Keratinocyte (primary cell): ENCODE measurements around the gene ARL17A. TPM values are rescaled to one million over a fixed set of nuclear protein-coding genes. Genes with fewer than 3 reads are reported as not detected.
"Not testable (repeated sequence)": the region's sequence is repeated elsewhere in the genome, so short reads cannot be mapped to it uniquely, and the experiment has no call there.

ENCODE experiments used
- DNase-seq: peaks from one replicate; pipeline ENCODE4 v3.0.0-alpha.2; 2011; ENCODE audit warnings: low read depth, missing footprints, low spot score
- FAIRE-seq: peaks from 2 replicates; lab custom pipeline; 2011; peaks lifted over from hg19 to GRCh38; lab: Jason Lieb, UNC
- H2AFZ ChIP-seq: 2 replicates; pipeline ENCODE4 v1.6.0; 2012; ENCODE audit warnings: low read length, control low read depth, inconsistent platforms; ENCODE audit not compliant: control insufficient read depth
- H3K27ac ChIP-seq: 2 replicates; pipeline ENCODE4 v1.5.1; 2011; ENCODE audit warnings: low read length; ENCODE audit not compliant: control insufficient read depth, insufficient read depth
- H3K27me3 ChIP-seq: 3 replicates; pipeline ENCODE4 v1.6.0; 2011; ENCODE audit warnings: low read length; ENCODE audit not compliant: control insufficient read depth, insufficient read depth; ENCODE audit errors: extremely low read depth
- H3K36me3 ChIP-seq, 2 experiments: 2 replicates in 1 of 2; 3 replicates in 1 of 2; pipeline ENCODE4 v1.5.1; 2011; ENCODE audit warnings: low read length in 2 of 2, mild to moderate bottlenecking in 1 of 2; ENCODE audit not compliant: control insufficient read depth in 2 of 2, insufficient read depth in 2 of 2; ENCODE audit errors: extremely low read depth in 1 of 2
- H3K4me1 ChIP-seq: 3 replicates; pipeline ENCODE4 v1.5.1; 2011; ENCODE audit warnings: low read length; ENCODE audit not compliant: control insufficient read depth, insufficient read depth; ENCODE audit errors: extremely low read depth
- H3K4me2 ChIP-seq: 3 replicates; pipeline ENCODE4 v1.6.0; 2011; ENCODE audit warnings: low read depth, low read length; ENCODE audit not compliant: control insufficient read depth, insufficient read depth; ENCODE audit errors: extremely low read depth
- H3K4me3 ChIP-seq, 3 experiments: fragments of 200-600 bp in 1 of 3; sonication (generic) in 1 of 3; 2 replicates in 2 of 3; 3 replicates in 1 of 3; pipeline ENCODE4 v1.5.1; 2011 to 2016; ENCODE audit warnings: low read length in 3 of 3, mild to moderate bottlenecking in 3 of 3, control low read depth in 2 of 3, inconsistent platforms in 1 of 3, low read depth in 1 of 3, mixed read lengths in 1 of 3, mixed run types in 1 of 3, moderate library complexity in 1 of 3; ENCODE audit not compliant: control insufficient read depth in 2 of 3, insufficient read depth in 2 of 3; ENCODE audit errors: extremely low read depth in 1 of 3
- H3K79me2 ChIP-seq: 2 replicates; pipeline ENCODE4 v1.6.0; 2012; ENCODE audit warnings: low read length; ENCODE audit not compliant: control insufficient read depth, insufficient read depth
- H3K9ac ChIP-seq: 3 replicates; pipeline ENCODE4 v1.6.0; 2011; ENCODE audit warnings: low read length; ENCODE audit not compliant: control insufficient read depth, insufficient read depth; ENCODE audit errors: extremely low read depth
- H3K9me1 ChIP-seq: 3 replicates; pipeline ENCODE4 v1.6.0; 2011; ENCODE audit warnings: low read length; ENCODE audit not compliant: control insufficient read depth, insufficient read depth; ENCODE audit errors: extremely low read depth
- H3K9me3 ChIP-seq: 2 replicates; pipeline ENCODE4 v1.5.1; 2012; ENCODE audit warnings: low read depth, low read length; ENCODE audit not compliant: control insufficient read depth
- H4K20me1 ChIP-seq: 3 replicates; pipeline ENCODE4 v1.6.0; 2011; ENCODE audit warnings: low read length; ENCODE audit not compliant: control insufficient read depth, insufficient read depth; ENCODE audit errors: extremely low read depth
- dilution Hi-C: fragments of 300-500 bp; cut with MboI; formaldehyde crosslinking; loops from one replicate; pipeline ENCODE4 v1.7.0; 2020; ENCODE audit warnings: low sequenced_read_pairs; ENCODE audit not compliant: extremely low pct_ligation_motif_present
- polyA plus RNA-seq, 5 experiments: library from polyadenylated mRNA; depleted of rRNA in 3 of 5; stranded (reverse) in 3 of 5; stranded (forward) in 1 of 5; unstranded in 1 of 5; fragments of >200 nt; gene quantifications; 1 replicate in 1 of 5; 2 replicates in 3 of 5; 3 replicates in 1 of 5; pipeline versions ENCODE4 v1.2.1 to v1.2.3, GENCODE V29; 2011 to 2012; ENCODE audit warnings: missing spikeins in 2 of 5, low read depth in 1 of 5, low replicate concordance in 1 of 5

The ARL17A gene
- polyA plus RNA-seq, 1 donor (not counting 4 experiments of a cell fraction or from before 2014, with no cell fraction given): 7.0 TPM

DNA sequence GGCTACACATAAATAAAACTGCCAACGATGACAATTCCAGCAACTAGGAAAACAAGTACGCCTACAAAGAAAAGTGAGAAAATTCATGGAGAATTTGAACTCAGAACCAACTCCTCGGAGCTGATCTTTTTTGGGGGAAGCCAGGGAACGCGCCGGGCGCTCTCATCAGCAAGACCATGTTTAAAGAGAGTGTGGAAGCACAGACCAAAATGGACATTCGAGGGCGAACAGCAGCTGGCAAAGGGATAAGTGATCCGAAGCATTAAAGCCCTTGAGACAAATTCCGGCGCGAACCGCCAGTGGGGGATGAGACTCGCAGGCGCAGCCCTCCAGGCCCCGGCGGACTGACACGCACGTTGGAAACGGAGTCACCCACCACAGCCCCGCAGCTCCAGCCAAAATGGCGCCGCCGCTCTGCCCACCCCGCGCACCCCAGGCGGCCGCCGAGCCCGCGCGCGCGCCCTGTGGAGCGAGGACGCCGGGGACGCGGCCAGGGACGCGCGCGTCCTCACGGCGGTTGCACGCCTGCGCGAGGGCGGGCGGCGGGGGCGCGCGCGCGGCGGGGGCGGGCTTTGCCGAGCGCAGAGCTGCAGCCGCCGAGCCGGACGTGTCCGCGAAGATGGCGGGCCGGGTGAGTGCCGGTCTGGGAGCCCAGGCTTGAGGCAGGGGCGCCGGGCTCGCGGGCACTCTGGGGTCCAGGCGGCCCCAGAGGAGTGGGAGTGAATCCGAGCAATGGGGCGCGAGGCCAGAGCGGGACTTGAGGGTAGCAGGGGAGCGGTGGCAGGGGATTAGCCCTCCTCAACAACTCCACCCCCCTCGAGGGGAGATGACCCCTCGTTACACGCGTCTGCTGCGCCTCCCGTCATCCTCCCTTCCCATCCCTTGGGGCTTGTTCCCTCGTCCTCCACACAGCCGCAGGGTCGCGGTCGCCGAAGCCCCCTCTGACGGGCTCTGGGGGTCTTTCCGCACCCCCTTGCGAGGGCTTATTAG lies 11.0 kb upstream of the ARL17A start, which contains the start of gene NSF:
Gene NSF, plus strand, starts transcription at position 513 of the 990 bp plus-strand sequence. Its CDS starts 107 bp downstream, at position 620.
- DNase-seq, H3K27ac ChIP-seq, H3K36me3 ChIP-seq, H2AFZ ChIP-seq, H3K79me2 ChIP-seq, H3K4me2 ChIP-seq, H3K4me1 ChIP-seq, H3K9me1 ChIP-seq, H3K27me3 ChIP-seq, H3K9ac ChIP-seq, H4K20me1 ChIP-seq, H3K9me3 ChIP-seq, H3K4me3 ChIP-seq, FAIRE-seq, dilution Hi-C loops: not testable (repeated sequence)

DNA sequence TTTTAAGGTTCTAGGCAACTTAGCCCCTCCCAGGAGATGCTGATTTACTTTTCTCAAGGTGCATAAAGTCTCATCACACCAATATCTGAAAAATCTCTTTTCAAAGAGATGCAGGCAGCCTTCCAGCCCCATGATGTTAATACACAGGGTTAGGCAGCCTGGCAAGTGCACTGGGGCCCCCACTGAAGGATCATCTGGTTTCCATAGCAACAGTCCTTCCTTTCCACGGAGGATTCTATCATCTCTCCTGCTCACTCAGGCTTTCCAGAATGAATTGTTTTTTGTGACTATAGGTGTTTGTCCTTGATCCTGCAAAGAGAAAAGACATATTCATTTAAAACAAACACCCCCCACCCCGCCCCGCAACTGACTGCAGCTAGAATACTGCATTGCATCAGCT lies 6.0 kb upstream of the ARL17A start:
- dilution Hi-C loops, H3K9me1 ChIP-seq, H3K27me3 ChIP-seq, H4K20me1 ChIP-seq, H3K9me3 ChIP-seq, H2AFZ ChIP-seq, H3K79me2 ChIP-seq, DNase-seq, H3K36me3 ChIP-seq, H3K27ac ChIP-seq, H3K4me3 ChIP-seq, H3K9ac ChIP-seq, H3K4me2 ChIP-seq, H3K4me1 ChIP-seq: not testable (repeated sequence)
- FAIRE-seq: peak; percentile 57

DNA sequence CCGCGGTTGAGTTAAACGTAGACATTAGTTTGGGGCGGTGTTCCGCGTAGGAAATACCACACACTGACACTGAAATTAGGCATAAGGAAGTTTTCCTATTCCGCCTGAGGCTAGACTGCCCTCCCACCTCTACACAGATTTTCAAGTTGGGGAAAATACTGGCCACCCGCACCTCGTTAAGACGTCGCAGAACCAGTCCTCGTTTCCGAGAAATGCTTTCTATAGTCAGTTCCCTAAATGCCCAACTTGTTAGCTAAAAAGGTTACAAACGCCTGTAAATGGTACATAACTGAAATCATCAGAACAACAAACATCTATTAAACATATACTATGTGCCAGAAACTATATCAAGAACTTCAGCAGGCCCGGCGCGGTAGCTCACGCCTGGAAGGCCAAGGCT lies 591 bp upstream of the ARL17A start:
- H3K9me1 ChIP-seq, DNase-seq, dilution Hi-C loops, H3K79me2 ChIP-seq, H4K20me1 ChIP-seq, H3K4me1 ChIP-seq, H3K27me3 ChIP-seq, FAIRE-seq, H3K4me2 ChIP-seq, H2AFZ ChIP-seq, H3K27ac ChIP-seq, H3K9ac ChIP-seq, H3K4me3 ChIP-seq, H3K9me3 ChIP-seq, H3K36me3 ChIP-seq: not testable (repeated sequence)

DNA sequence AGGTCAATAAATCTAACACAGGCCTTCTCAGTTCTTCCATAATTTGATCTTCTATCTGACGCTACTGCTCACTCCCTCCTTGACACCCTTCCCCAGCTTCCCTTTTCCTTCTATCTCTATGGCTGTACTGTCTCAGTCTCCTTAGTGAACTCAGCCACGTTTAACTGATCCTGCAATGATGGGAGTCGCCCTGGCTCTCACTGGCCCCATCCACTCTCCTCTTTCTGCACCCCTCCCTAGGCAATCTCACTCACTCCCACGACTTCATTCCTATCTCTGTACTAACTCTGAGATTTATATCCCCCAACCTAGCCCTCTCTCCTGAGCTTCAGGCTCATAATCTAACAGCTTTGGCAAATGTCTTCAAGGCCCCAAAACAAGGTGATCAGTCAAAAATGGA lies 7.7 kb downstream of the ARL17A start:
- H3K9me1 ChIP-seq, H3K27ac ChIP-seq, H3K4me3 ChIP-seq, H3K36me3 ChIP-seq, H4K20me1 ChIP-seq, H3K9me3 ChIP-seq, H3K79me2 ChIP-seq, H3K27me3 ChIP-seq, H3K4me1 ChIP-seq, H3K4me2 ChIP-seq, H2AFZ ChIP-seq, DNase-seq, FAIRE-seq, H3K9ac ChIP-seq, dilution Hi-C loops: not testable (repeated sequence)

DNA sequence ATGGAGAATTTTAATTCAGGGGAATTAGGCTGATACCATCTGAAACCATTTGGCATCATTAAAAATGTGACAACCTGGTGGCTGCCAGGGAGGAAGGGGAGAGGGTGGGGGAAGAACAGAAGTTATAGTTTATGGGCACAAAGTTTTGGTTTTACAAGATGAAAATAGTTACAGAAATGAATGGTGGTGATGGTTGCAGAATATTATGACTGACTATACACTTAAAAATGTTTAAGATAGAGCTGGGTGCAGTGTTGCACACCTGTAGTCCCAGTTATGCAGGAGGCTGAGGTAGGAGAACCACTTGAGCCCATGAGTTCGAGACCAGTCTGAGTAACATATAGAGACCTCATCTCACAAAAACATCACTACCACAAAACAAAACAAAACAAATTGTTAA lies 12.5 kb downstream of the ARL17A start:
- H3K36me3 ChIP-seq, H3K79me2 ChIP-seq, H3K27ac ChIP-seq, H3K4me2 ChIP-seq, H3K9me3 ChIP-seq, FAIRE-seq, H3K4me3 ChIP-seq, H3K27me3 ChIP-seq, H3K4me1 ChIP-seq, H2AFZ ChIP-seq, DNase-seq, H4K20me1 ChIP-seq, H3K9ac ChIP-seq, H3K9me1 ChIP-seq, dilution Hi-C loops: not testable (repeated sequence)
